Stimulated activated CD4-positive, alpha-beta T cell treated with anti-CD3 and anti-CD28 coated beads, TNF-alpha, amount 100 ng/mL, for 24 hours (primary cell): ENCODE results near the gene ZFYVE21.
A peak's percentile ranks its signal among the peaks of the same experiment; 100 is the strongest.

Experiments
- DNase-seq, 3 experiments: peaks; one replicate each; pipeline ENCODE4 v3.0.0-alpha.2; 2020; ENCODE audit warnings: low read depth in 3 of 3

The ZFYVE21 gene

GRCh38 chr14:103737432-103738045 is 21.9 kb downstream of the ZFYVE21 start:
- no peak for DNase-seq

DNA sequence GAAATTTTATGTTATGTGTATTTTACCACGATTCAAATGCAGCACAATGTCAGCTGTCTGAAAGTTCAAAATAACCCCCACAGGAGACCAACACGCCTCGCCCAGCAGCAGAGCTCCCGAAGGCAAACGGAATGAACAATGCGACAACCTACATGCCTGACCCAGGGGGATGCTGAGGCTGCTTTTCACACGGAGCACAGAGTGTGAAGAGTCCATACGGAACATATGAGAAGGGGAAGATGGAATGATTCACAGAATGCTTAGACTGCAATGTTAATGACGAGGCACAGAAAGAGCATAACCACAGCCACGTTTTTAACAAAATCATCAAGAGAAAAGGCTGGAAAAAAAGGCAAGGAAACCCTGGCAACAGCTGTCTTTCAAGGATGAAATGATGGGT is 22.6 kb downstream of the ZFYVE21 start:
- no peak for DNase-seq

- DNase-seq, result no peak
These were observed 23.3 kb downstream of the ZFYVE21 start for GRCh38 chr14:103738701-103739451.

DNA sequence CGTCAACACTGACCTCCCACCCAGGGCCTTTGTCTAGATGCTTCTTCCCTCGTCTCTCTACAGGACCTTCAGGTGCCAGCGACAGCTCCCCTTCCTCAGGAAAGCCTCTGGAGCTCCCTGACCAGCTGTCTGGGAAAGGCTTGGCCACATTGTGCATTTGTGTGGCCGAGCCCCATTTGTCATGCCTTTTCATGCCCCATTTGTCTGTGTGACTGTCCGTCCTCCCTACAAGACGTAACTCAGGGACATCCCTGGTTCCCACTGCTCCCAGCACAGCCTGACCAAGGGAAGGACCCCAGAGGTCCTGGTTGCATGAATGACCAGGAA is 23.8 kb downstream of the ZFYVE21 start:
- no peak for DNase-seq

DNA sequence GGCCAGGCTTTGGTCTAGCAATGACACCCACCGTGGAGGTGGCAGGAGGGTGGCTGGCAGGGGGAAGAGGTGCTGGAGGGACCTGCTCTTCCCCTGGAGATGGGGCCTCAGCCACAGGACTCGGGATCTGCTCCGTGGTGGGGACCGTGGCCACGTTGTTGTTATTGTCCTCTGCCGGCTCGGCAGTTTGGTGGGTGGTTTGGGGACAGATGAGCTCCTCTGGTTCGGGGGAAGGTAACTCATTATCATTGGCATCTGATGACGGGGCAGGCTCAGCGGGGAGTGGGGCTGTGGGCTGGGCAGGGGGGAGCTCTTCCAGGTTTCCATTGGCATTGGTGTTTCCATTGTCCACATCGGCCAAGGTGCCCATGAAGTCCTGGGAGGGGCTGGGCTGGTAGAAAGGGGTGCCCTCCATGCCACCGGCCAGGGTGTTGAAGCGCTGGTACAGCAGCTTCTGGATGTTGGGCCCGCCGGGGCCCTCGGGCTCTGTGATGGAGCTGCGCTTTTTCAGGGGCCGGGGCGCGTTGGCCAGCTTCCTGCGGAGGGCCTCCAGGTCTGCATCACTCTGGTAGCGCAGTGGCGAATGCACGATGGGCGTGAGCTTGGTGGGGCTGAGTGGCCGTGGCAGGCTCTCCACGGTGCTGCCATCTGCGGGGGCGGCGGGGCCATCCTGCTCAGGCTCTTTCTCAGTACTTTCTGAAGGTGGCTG is 24.3 kb downstream of the ZFYVE21 start:
- no peak for DNase-seq

DNA sequence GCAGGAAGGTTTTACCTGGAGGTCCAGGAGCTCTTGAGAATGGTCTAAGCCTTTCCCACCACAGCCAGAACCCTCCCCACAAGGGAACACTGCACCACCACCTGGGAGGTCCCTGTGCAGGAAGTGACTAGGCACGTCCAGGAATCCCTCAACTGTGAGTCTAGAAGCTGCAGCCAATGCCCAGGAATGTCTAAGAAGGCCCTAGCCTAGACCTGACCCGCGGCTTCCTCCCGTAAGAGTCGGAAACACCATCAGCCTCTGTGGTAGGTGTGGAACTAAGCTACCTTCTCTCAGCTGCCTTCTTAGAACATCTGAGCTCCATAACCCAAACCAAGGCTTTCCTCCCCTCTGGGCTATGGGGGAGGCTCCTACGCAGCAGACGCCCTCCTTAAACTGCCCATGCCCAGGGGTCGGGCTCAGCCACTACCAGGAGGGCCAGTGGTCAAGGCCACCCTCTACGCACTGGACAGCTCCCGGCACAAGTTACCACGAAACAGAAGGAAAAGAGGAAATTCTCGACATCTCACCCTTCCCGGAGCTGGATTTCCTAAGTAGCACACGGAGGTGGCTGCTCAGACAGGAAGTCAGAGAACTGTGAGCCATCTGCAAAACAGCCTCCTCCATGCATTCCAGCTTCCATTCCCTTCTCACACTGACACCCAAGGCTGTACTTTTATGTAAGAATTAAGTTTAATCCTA is 25.5 kb downstream of the ZFYVE21 start:
- no peak for DNase-seq

- DNase-seq, result no peak
These were observed 26.3 kb downstream of the ZFYVE21 start for GRCh38 chr14:103741876-103742275.

GRCh38 chr14:103742499-103743255 is 27.1 kb downstream of the ZFYVE21 start:
- DNase-seq, result no peak

- no peak for DNase-seq
These were observed 28.1 kb downstream of the ZFYVE21 start for GRCh38 chr14:103743691-103744090.

- no peak for DNase-seq
These were observed 29.2 kb downstream of the ZFYVE21 start for GRCh38 chr14:103744621-103745395.

DNA sequence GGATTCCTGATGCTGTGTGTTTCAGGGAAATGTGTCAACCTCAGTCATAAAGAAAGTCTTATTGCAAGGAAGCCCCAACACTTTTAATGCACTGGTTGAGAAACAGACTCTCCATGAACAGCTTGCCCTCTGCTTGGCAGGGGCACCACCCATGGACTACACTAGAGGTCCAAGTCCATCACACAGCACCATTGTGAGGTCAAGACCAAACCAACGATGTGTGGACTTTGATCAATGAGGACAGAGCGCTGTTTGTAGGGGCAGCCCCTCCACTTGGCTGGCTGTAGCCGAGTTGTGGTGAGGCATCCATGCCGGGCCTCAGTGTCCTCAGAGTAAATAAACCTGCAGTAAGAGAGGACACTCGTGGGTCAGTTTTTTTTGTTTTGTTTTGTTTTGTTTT is 29.8 kb downstream of the ZFYVE21 start:
- DNase-seq, result no peak

- no peak for DNase-seq
These were observed 31.1 kb downstream of the ZFYVE21 start for GRCh38 chr14:103746701-103747100.

DNA sequence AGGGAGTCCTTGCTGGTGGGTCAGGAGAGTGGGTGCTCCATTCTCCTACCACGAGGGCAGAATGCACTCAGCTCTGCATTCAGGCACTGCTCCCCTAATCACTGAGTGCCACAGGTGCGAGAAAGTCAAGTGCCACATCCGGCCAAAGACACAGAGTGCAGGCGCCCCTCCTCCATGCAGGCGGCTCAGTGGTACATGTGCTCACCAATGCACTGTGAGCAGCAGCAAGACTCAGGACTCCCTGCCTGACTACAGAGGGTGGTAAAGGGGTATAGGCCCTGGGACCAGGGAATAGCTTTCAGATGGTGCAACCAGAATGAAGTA is 32.9 kb downstream of the ZFYVE21 start:
- DNase-seq, result peak; percentile 5 to 44 (median 9)

GRCh38 chr14:103749452-103749851 is 33.8 kb downstream of the ZFYVE21 start:
- no peak for DNase-seq

DNA sequence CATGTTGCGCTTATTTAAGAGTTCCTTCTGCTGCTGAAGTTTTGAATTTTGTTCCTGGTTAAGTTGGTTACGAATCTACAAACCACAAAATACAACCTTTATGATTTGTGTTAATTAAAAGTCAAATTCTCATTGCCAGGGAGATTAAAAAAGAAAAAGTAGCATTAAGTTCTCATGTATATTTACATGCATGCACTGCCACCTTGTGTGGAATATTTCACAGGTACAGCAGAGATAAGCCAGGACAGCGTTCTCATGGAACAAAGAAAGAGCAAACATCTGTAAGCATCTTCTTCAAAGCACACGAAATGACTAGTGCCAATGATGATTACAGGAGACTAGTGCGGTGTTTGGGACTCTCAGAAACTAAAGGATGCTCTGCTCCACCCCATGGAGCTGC is 34.2 kb downstream of the ZFYVE21 start:
- DNase-seq, result no peak

- DNase-seq, result no peak
These were observed 38.2 kb downstream of the ZFYVE21 start for GRCh38 chr14:103753774-103754173.

GRCh38 chr14:103755060-103755459 is 39.5 kb downstream of the ZFYVE21 start:
- no peak for DNase-seq

DNA sequence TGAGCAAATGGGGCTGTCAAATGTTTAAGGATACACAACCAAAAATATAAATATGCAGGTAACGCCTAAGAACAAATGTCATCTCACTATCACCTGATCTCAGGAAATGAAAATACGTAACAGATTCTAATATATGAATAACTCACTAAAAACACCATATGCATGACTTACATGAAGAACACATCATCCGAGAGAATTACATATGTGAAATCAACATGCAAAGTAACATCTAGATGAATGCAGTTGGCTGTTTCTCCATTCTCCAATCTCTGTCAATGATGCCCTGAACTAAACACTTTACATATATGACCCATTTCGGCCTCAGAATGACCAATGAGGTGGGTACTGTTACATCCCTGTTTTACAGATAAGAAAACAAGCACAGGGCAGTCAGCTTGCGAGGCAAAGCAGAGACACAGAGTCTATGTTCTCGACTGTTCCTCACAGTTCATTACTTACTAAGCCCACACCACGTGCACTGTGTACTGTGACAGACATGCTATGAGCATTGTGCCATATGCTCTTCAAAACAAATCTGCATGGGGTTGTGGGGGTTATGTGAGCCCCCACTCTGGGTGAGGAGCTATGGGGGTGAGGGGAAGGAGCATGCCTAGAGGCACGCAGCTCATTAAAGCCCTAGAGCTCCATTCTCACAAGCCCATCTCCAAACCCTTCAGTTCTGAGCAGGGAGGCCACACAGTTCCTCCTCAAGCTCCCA is 42.6 kb downstream of the ZFYVE21 start:
- DNase-seq, result no peak

GRCh38 chr14:103762036-103762435 is 46.4 kb downstream of the ZFYVE21 start:
- DNase-seq, result no peak

DNA sequence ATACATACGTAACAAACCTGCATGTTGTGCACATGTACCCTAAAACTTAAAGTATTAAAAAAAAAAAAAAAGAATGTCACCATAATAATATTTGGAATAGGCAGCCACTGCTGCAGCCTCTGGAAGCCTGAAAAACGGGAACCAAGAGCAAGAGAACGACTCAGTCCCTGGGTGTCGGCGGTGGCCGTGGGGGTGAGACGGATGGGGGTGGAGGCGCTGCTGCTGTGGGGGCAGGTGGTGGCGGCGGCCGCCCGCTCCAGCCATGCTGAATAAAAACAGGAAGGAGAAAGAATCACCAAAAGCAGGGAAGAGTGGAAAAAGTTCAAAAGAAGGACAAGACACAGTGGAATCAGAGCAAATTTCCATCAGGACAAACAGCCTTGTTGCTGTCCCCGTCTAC is 46.9 kb downstream of the ZFYVE21 start:
- no peak for DNase-seq
